ENCODE data around the gene USP47. TPM values are rescaled to one million over a fixed set of nuclear protein-coding genes. Genes with fewer than 3 reads are reported as not detected.

USP47 gene
- total and polyA plus RNA-seq, 12 donors = 36.9 to 107 (median 43.0) TPM

GRCh38 chr11:11866203-11866602 is 24.4 kb downstream of the USP47 start:
- Histone ChIP-seq H3K4me3 (no peak overlapping the region), H3K36me3 (replicated peaks in 1 of 2) (no peaks in the 10 kb centered on the region), H3K27me3 (no peaks in the 10 kb centered on the region), H3K27ac (no peak overlapping the region), H3K9me3 (replicated peaks in 1 of 3) (peaks cover 0 to 6% (median 0%) of the 10 kb centered on the region in 3 donors), H3K4me1 (replicated peaks in 1 of 2) (peaks cover 0 to 31% of the 10 kb centered on the region in 2 donors)
- no peak for DNase-seq
- intact Hi-C loops (cut with DNase I) = no loop called here
- no peak for TF ChIP-seq CTCF (IDR thresholded peaks at IDR 0.05)
- no peak for TF ChIP-seq POLR2A (IDR thresholded peaks at IDR 0.05)
- 88 to 100% (median 97%) methylated on average over 1 of the region's 1 CpG for WGBS, 4 donors

- intact Hi-C loops (cut with DNase I) = no loop called here
- Histone ChIP-seq H3K36me3 (replicated peaks in 1 of 2) (no peaks in the 10 kb centered on the region), H3K9me3 (replicated peaks in 1 of 3) (peaks cover 0 to 6% (median 0%) of the 10 kb centered on the region in 3 donors), H3K27me3 (no peaks in the 10 kb centered on the region), H3K27ac (no peak overlapping the region), H3K4me3 (no peak overlapping the region), H3K4me1 (replicated peaks in 1 of 2) (peaks cover 0 to 31% of the 10 kb centered on the region in 2 donors)
- DNase-seq = no peak
- TF ChIP-seq CTCF (IDR thresholded peaks at IDR 0.05) = no peak
- TF ChIP-seq POLR2A (IDR thresholded peaks at IDR 0.05) = no peak
- 79 to 94% (median 91%) methylated on average over 1 of the region's 1 CpG for WGBS, 4 donors
These were observed 25.9 kb downstream of the USP47 start for GRCh38 chr11:11867720-11868119.

GRCh38 chr11:11871991-11872401 is 30.2 kb downstream of the USP47 start:
- no peak for DNase-seq
- WGBS, 4 donors = 46 to 70% (median 60%) methylated on average over 2 of the region's 2 CpGs

GRCh38 chr11:11876458-11876857 is 34.7 kb downstream of the USP47 start:
- Histone ChIP-seq H3K9me3 (replicated peaks in 1 of 3) (no peaks in the 10 kb centered on the region), H3K27me3 (no peaks in the 10 kb centered on the region), H3K4me1 (replicated peaks in 1 of 2) (peaks cover 0 to 25% of the 10 kb centered on the region in 2 donors), H3K4me3 (no peak overlapping the region), H3K27ac (no peak overlapping the region), H3K36me3 (replicated peaks in 1 of 2) (no peaks in the 10 kb centered on the region)
- 83 to 89% (median 85%) methylated on average over 2 of the region's 2 CpGs for WGBS, 4 donors
- intact Hi-C loops (cut with DNase I) = no loop called here
- DNase-seq = no peak
- no peak for TF ChIP-seq CTCF (IDR thresholded peaks at IDR 0.05)
- TF ChIP-seq POLR2A (IDR thresholded peaks at IDR 0.05) = no peak

More at GRCh38 chr11:11871991-11872401, 30.2 kb downstream of the USP47 start:
- H3K9me3 ChIP-seq (replicated peaks in 1 of 3) = no peaks in the 10 kb centered on the region
- peaks cover 0 to 23% of the 10 kb centered on the region in 2 donors for H3K4me1 ChIP-seq (replicated peaks in 1 of 2)
- no peak overlapping the region for H3K4me3 ChIP-seq
- H3K27me3 ChIP-seq = no peaks in the 10 kb centered on the region
- H3K27ac ChIP-seq = no peak overlapping the region
- no peak for TF ChIP-seq CTCF (IDR thresholded peaks at IDR 0.05)
- no peak for TF ChIP-seq POLR2A (IDR thresholded peaks at IDR 0.05)
- intact Hi-C loops (cut with DNase I) = no loop called here
- no peaks in the 10 kb centered on the region for H3K36me3 ChIP-seq (replicated peaks in 1 of 2)
